ENCODE results near the gene ANKRD53.

Gene ANKRD53

DNA sequence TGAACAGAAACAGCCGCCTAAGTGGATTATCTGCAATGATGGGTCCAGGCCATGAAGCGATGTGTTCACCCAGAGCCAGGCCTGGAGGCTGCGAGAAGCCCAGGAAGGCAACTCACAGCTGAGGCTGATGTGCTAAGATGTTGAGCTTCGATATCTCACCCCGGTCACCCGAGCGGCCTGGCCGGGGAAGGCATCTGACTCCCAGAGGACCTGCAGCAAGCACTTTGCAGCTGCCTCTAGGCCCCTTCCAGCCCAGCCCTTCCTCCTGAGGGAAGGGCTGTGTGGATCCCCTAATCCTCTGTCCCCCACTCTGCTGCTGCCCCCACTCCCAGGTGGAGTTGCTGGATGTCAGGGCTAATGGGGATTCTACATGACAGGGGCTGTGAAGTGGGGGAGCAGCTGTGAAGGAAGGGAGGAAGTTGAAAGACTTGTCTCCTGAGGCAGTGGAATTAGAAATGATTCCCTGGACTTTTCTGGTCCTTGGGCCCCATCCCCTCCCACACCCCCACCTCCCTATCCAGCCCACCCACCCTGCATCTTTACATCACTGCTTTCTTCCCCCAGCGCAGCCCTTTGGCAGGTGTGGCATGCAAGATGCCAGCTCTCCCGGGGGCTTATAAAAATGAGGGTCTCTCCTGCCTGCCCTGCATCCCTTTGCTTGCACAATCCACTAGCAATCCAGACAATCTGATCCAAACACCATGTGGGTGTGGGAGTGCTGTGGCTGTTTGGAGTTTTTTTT lies 38.4 kb upstream of the ANKRD53 start:
- Mint-ChIP-seq H3K4me1 (ENCODE audit: low read depth) (no peaks in the 10 kb centered on the region), H3K27me3 (ENCODE audit: low read depth) (peaks cover 18% of the 10 kb centered on the region), H3K9me3 (no peaks in the 10 kb centered on the region), H3K36me3 (ENCODE audit: low read depth) (no peaks in the 10 kb centered on the region), H3K4me3 (no peak overlapping the region), H3K27ac (no peak overlapping the region)
- no peak for DNase-seq (ENCODE audit: low spot score)

DNA sequence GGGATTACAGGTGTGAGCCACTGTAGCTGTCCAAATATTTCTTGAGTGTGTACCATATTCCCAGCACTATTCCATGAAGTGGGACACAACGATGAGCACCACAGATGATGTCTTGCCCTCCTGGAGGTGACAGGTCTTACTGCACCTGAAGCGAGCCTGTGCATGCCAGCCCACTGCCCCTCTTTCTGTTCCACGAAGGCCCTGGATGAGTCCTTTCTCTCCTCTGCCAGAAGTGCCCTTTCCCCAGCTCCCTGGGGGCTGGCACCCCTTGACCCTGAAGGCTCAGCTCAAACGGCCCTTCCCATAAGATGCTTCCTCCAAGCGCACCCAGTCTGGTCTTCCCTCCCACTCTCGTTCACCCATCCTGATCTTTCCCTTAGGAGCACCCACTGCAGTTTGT lies 37.2 kb upstream of the ANKRD53 start:
- Mint-ChIP-seq H3K4me1 (ENCODE audit: low read depth) (no peaks in the 10 kb centered on the region), H3K36me3 (ENCODE audit: low read depth) (no peaks in the 10 kb centered on the region), H3K27me3 (ENCODE audit: low read depth) (peaks cover 16% of the 10 kb centered on the region), H3K27ac (no peak overlapping the region), H3K4me3 (no peak overlapping the region), H3K9me3 (no peaks in the 10 kb centered on the region)
- DNase-seq (ENCODE audit: low spot score), result no peak

DNA sequence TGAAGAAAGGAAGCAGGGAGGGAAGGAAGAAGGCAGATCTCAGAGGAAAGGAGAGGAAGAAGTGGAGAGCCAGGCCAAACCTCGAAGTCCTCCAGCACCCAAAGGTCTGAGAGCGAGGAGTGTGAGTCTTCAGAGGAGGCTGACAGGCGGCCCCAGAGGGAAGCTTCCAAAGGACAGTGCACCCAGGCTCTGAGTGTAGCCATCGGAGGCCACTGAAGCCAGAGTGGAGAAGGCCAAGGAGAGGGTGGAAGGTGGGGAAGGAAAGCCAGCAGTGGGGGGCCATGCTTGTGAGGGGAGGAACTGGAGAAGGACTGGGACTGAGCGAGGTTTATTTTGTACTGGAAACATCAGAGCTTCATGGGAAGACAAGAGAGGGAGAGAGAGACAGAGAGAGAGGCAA lies 36.7 kb upstream of the ANKRD53 start:
- Mint-ChIP-seq H3K4me3 (no peak overlapping the region), H3K27ac (peak overlapping the region; percentile 43), H3K9me3 (no peaks in the 10 kb centered on the region), H3K36me3 (ENCODE audit: low read depth) (no peaks in the 10 kb centered on the region), H3K27me3 (ENCODE audit: low read depth) (peaks cover 17% of the 10 kb centered on the region), H3K4me1 (ENCODE audit: low read depth) (peaks cover under 1% of the 10 kb centered on the region)
- DNase-seq (ENCODE audit: low spot score), result no peak

DNA sequence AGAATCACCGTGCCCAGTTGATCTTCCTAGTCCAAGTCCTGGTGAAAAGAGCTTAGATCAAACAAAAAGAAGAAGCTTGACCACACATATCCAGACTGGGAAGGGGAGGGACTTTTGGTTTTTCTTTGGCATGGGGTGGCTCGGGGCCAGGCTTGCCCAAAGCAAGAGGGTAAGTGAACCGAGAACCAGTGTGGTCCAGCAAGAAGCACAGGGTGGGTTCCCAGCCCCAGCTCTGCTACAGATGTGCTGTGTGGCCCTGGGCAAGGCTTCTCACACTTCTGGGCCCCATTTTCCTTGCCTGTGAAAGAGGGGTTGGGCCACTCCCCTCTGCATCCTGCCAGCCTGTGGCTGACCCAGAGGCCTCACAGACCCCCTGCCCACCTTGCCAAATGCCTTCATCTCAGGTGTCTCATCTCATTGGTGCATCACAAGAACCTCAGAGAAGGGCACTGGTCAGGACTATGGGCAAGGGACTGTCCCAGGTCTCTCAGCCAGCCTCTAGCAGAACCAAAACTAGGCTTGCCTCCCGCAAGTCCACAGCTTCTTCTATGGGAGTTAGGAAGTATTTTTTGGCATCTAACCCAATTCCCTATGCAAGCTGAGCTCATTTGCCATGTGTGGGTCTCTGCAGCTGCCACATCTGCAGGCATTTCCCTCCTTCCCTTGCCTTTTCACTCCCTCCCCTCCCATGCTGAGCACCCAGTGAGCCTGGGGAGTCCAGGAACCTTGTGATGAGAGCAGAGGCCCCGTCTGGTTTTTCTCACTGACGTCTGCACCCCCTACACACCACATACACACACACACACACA lies 35.8 kb upstream of the ANKRD53 start:
- Mint-ChIP-seq H3K4me1 (ENCODE audit: low read depth) (peaks cover 6% of the 10 kb centered on the region), H3K27me3 (ENCODE audit: low read depth) (peaks cover 21% of the 10 kb centered on the region), H3K27ac (no peak overlapping the region), H3K9me3 (no peaks in the 10 kb centered on the region), H3K36me3 (ENCODE audit: low read depth) (no peaks in the 10 kb centered on the region), H3K4me3 (no peak overlapping the region)
- no peak for DNase-seq (ENCODE audit: low spot score)

DNA sequence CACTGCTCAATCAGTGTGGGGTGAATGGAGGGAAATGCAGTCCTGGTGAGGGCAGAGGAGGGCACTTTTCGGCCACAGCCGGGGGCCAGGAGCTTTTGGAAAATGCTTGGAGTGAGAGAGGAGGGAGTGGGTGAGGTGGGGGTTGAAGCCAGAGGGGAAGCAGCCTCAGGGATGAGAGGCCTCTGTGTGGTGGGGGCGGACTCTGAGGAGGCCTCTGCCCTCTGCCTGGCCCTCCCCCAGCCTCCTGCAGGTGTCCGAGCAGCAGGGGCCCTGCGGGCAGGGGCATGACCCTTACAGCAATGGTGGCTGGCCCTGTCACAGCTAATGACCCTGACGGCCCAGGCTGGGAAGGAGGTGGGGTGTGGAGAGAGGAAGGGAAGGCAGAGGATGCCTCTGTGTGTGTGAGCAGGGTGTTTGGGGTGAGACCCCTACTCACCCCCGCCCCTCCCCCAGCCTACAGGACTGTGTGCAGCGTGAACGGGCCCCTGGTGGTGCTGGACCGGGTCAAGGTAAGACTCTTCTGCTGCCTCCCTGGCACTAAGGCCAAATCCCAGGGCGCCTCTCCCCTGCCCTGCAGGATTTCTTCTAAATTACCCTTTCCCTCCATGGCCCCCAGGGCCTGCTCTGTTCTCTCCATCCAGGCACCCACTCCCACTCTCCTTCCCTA lies 35.1 kb upstream of the ANKRD53 start:
- Mint-ChIP-seq H3K4me1 (ENCODE audit: low read depth) (peaks cover 12% of the 10 kb centered on the region), H3K4me3 (no peak overlapping the region), H3K9me3 (no peaks in the 10 kb centered on the region), H3K27ac (no peak overlapping the region), H3K36me3 (ENCODE audit: low read depth) (no peaks in the 10 kb centered on the region), H3K27me3 (ENCODE audit: low read depth) (peaks cover 22% of the 10 kb centered on the region)
- DNase-seq (ENCODE audit: low spot score), result no peak

DNA sequence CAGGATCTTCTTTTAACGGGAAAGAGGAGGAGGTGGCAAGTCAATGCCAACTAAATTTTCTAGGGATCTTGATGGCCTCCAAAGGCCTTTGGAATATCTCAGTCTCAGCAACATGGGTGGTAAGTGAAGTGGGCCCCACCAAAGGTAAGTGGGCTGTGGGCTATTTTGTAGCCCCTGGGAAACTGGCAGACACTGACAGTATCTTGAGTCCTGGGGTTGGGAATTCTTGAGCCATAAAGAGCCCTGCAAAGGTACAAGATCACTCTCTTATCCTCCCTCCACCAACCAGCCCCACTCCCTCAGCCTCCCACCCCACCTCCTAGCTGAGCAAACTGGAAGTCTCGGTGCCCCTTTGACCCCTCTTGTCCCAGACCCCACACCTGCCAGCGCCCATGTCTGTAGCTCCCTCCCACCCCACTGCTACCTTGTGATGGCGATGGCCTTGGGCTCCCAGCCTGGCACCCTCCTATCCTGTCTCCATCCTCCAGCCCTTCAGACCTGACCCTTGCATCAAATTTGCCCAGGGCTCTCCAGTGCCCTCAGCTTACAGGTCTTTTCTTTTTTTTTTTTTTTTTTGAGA lies 34.2 kb upstream of the ANKRD53 start:
- H3K27ac Mint-ChIP-seq, result no peak overlapping the region
- H3K36me3 Mint-ChIP-seq (ENCODE audit: low read depth), result no peaks in the 10 kb centered on the region
- peaks cover 20% of the 10 kb centered on the region for H3K27me3 Mint-ChIP-seq (ENCODE audit: low read depth)
- H3K9me3 Mint-ChIP-seq, result no peaks in the 10 kb centered on the region
- DNase-seq (ENCODE audit: low spot score), result no peak
- peaks cover 13% of the 10 kb centered on the region for H3K4me1 Mint-ChIP-seq (ENCODE audit: low read depth)
- H3K4me3 Mint-ChIP-seq, result no peak overlapping the region

DNA sequence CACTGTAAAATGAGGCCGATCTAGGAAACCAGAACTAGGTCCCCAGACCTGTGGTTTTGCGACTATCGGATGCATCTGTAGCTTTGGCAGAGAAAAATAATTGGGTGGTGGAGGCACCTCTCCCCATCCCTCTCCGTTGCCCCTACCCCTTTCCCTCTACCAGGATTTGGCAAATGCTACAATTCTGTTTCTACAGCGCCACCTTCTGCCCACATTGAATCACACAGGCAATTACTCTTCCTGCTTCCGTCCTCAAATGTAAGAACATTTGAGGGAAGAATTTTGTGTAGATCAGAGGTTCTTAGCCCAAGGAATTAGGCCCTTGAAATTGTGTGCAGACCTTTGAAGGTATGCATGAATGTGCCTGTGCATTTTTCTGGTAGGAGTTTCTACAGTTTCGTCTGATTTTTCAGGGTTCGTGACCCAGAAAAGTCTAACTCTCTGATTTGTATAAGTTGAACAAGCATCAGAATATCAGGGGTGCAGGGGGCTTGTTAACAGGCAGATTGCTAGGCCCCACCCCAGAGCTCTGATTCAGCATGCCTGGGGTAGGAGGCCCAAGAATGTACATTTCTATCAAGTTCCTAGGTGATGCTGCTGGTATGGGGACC lies 31.5 kb upstream of the ANKRD53 start:
- no peak overlapping the region for H3K27ac Mint-ChIP-seq
- H3K4me3 Mint-ChIP-seq, result peak overlapping the region; percentile 0
- H3K9me3 Mint-ChIP-seq, result no peaks in the 10 kb centered on the region
- peak; percentile 23 for DNase-seq (ENCODE audit: low spot score)
- no peaks in the 10 kb centered on the region for H3K36me3 Mint-ChIP-seq (ENCODE audit: low read depth)
- H3K27me3 Mint-ChIP-seq (ENCODE audit: low read depth), result peaks cover 13% of the 10 kb centered on the region
- H3K4me1 Mint-ChIP-seq (ENCODE audit: low read depth), result peaks cover 13% of the 10 kb centered on the region

DNA sequence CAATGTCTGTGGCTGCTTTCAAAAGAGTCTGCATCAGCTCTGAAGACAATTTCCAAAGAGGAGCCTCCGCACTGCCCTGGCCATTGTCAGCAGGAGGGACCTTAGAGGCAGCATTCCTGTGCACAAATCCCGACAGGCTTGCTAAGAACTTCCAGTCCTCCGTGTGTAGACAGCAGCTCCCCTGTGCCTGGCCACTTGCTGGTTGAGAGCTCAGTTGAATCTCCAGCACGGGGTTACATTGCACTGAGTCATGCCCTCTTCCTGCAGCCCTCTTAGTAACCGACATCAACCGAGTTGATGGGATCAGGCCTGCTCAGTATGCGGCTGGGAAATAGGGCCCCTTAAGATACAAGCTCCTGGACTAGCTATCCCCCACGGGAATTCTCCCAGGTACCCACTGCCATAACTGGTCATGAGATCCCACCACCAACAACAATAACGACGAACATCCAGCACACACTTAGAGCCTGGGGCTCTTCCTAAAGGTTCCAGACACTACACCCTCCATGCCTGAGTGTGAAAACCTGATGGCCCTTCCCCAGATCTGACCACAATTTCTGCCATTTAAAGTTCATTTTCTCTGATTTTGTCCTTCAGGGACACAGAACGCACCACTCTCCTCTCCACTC lies 30.8 kb upstream of the ANKRD53 start:
- DNase-seq (ENCODE audit: low spot score), result no peak
- H3K27me3 Mint-ChIP-seq (ENCODE audit: low read depth), result peaks cover 13% of the 10 kb centered on the region
- H3K9me3 Mint-ChIP-seq, result no peaks in the 10 kb centered on the region
- no peaks in the 10 kb centered on the region for H3K36me3 Mint-ChIP-seq (ENCODE audit: low read depth)
- peaks cover 13% of the 10 kb centered on the region for H3K4me1 Mint-ChIP-seq (ENCODE audit: low read depth)
- H3K4me3 Mint-ChIP-seq, result peak overlapping the region; percentile 84
- no peak overlapping the region for H3K27ac Mint-ChIP-seq

DNA sequence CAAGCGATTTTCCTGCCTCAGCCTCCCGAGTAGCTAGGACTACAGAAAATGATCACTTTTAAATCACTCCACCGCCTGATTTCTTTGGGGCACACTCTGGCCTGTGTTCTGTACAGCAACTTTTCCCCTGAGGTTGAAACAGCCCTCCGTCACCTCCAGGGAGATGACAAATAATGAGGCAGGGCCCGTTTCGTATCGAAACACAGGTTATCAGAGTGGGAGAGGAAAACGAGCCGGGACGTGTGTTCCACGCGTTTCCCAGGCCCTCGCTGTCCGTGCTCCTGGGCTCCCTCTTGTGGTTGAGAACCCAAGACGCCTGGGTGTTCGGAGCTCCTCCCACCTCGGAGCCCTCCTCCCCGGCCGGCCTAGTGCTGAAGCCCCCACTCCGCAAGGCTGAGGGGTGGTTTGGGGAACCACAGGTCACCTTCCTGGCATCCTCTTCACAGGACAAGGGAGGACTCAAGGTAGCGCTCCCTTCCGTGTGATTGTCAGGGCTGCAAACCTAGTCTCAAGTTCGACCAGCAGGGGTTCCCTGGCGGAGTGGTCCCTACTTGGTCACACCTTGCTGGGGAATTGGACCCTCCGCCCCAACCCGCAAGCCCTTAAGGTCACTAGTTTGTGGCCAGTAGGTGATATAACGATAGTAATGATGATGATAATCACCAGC lies 30.0 kb upstream of the ANKRD53 start:
- Mint-ChIP-seq H3K27me3 (ENCODE audit: low read depth) (peaks cover 17% of the 10 kb centered on the region), H3K4me3 (peak overlapping the region; percentile 84), H3K4me1 (ENCODE audit: low read depth) (peaks cover 13% of the 10 kb centered on the region), H3K9me3 (no peaks in the 10 kb centered on the region), H3K36me3 (ENCODE audit: low read depth) (no peaks in the 10 kb centered on the region), H3K27ac (no peak overlapping the region)
- peak; percentile 66 for DNase-seq (ENCODE audit: low spot score)

DNA sequence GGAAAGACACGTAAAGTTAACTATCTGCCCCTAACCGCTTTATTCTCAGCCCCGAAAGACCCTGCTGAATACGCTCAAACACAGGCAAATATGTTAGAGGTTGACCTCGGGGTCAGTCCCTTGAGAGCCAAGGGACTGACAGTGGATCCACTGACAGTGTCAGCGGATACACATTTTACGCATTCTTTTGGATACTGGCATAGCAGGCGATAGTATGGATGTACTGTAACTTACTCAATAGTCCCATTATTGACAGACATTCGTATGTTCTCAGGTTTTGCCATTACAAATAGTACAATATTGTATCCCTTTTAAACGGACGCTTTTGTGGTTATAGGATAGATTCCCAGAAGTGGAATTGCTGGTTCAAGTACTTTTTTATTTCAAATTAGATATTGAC lies 29.3 kb upstream of the ANKRD53 start:
- H3K9me3 Mint-ChIP-seq, result no peaks in the 10 kb centered on the region
- peaks cover 13% of the 10 kb centered on the region for H3K4me1 Mint-ChIP-seq (ENCODE audit: low read depth)
- H3K36me3 Mint-ChIP-seq (ENCODE audit: low read depth), result no peaks in the 10 kb centered on the region
- DNase-seq (ENCODE audit: low spot score), result no peak
- H3K27ac Mint-ChIP-seq, result no peak overlapping the region
- H3K4me3 Mint-ChIP-seq, result no peak overlapping the region
- peaks cover 22% of the 10 kb centered on the region for H3K27me3 Mint-ChIP-seq (ENCODE audit: low read depth)

DNA sequence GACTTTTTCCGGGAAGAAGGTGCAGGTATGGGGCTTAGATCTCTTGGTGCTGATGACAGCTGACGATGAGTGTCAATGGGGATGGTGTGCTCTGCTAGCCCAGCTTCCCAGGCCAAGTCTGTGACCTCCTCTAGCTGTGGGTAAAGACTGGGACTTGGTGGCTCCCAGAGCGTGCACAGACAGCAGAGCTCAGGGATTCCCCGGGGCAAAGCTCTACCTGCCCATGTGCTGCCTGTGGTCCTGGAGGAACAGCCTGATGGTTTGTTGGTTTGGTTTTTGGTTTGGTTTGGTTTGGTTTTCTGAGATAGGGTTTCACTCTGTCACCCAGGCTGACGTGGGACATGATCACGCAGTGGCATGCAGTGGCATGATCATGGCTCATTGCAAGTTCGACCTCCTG lies 23.5 kb upstream of the ANKRD53 start:
- DNase-seq (ENCODE audit: low spot score), result no peak
- Mint-ChIP-seq H3K27me3 (ENCODE audit: low read depth) (peaks cover 24% of the 10 kb centered on the region), H3K36me3 (ENCODE audit: low read depth) (no peaks in the 10 kb centered on the region), H3K4me1 (ENCODE audit: low read depth) (no peaks in the 10 kb centered on the region), H3K4me3 (no peak overlapping the region), H3K9me3 (no peaks in the 10 kb centered on the region), H3K27ac (no peak overlapping the region)

DNA sequence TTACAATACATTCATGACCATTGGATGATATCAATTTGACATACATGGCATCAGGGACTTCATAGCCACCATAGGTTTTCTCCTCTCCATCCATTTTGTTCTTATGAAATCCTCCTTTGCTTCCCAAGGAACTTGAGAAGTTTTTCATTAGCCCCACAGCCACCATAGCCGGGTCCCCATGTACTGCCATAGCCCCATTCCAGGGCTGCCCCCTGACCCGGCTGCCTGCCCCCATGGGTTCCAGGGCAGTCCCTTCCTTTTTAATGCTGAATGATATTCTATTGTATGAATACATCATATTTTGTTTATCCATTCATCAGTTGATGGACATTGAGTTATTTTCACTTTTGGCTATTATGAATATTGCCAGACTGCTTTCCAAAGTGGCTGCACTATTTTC lies 22.3 kb upstream of the ANKRD53 start:
- Mint-ChIP-seq H3K27me3 (ENCODE audit: low read depth) (peaks cover 24% of the 10 kb centered on the region), H3K36me3 (ENCODE audit: low read depth) (no peaks in the 10 kb centered on the region)

DNA sequence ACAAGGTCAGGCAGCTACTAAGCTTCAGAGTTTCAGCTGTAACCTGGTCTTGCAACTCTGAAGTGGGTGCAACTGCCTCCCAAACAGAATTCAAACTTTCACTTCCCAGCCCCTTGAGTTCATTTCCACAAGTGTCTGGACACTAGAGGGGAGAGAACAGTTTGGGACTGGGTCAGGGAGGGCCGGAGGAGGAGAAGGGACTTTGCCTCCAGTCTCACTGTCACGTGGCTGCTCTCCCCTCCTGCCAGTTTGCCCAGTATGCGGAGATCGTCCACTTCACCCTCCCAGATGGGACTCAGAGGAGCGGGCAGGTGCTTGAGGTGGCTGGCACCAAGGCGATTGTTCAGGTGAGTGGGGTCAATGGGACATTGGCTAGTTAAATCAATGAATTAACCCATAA lies 20.6 kb upstream of the ANKRD53 start:
- Mint-ChIP-seq H3K36me3 (ENCODE audit: low read depth) (no peaks in the 10 kb centered on the region), H3K27ac (no peak overlapping the region), H3K4me1 (ENCODE audit: low read depth) (no peaks in the 10 kb centered on the region), H3K4me3 (no peak overlapping the region), H3K9me3 (no peaks in the 10 kb centered on the region), H3K27me3 (ENCODE audit: low read depth) (peaks cover 24% of the 10 kb centered on the region)
- DNase-seq (ENCODE audit: low spot score), result peak; percentile 0

More for the DNA sequence above, 22.3 kb upstream of the ANKRD53 start:
- Mint-ChIP-seq H3K4me1 (ENCODE audit: low read depth) (no peaks in the 10 kb centered on the region), H3K9me3 (no peaks in the 10 kb centered on the region), H3K27ac (no peak overlapping the region), H3K4me3 (no peak overlapping the region)
- no peak for DNase-seq (ENCODE audit: low spot score)

Data from T-helper 2 cell treated with Interferon-gamma antibody and Interleukin-4, amounts not matched to agents 5 μg/mL and 100 μg/mL, for 36 hours (primary cell).